Upper lobe of left lung (tissue), 4 donors: ENCODE measurements around the gene KRT33B.

Experiments
- EP300 ChIP-seq, 4 donors: sonication (generic); formaldehyde crosslinking; IDR thresholded peaks; one replicate each; pipeline ENCODE4 v1.5.1; 2017; ENCODE audit warnings: antibody characterized with exemption in 4 of 4, control low read depth in 2 of 4
- POLR2A ChIP-seq, 4 donors: fragments of 450-650 bp; IDR thresholded peaks; one replicate each; pipeline ENCODE4 v1.5.1; 2016 to 2017; ENCODE audit warnings: antibody characterized with exemption in 4 of 4, mild to moderate bottlenecking in 2 of 4
- POLR2AphosphoS5 ChIP-seq, 2 donors: sonication (generic); formaldehyde crosslinking; IDR thresholded peaks; one replicate each; pipeline ENCODE4 v1.5.1; 2017; ENCODE audit warnings: antibody characterized with exemption in 2 of 2
- TF ChIP-seq, protein P1 (sequence below), 6 experiments: fragments of 450-650 bp in 4 of 6; fragments of 200-600 bp in 2 of 6; sonication (generic) in 2 of 6; IDR thresholded peaks; one replicate each; pipeline ENCODE4 v1.5.1; 2016 to 2019; ENCODE audit warnings: antibody characterized with exemption in 6 of 6

DNA sequence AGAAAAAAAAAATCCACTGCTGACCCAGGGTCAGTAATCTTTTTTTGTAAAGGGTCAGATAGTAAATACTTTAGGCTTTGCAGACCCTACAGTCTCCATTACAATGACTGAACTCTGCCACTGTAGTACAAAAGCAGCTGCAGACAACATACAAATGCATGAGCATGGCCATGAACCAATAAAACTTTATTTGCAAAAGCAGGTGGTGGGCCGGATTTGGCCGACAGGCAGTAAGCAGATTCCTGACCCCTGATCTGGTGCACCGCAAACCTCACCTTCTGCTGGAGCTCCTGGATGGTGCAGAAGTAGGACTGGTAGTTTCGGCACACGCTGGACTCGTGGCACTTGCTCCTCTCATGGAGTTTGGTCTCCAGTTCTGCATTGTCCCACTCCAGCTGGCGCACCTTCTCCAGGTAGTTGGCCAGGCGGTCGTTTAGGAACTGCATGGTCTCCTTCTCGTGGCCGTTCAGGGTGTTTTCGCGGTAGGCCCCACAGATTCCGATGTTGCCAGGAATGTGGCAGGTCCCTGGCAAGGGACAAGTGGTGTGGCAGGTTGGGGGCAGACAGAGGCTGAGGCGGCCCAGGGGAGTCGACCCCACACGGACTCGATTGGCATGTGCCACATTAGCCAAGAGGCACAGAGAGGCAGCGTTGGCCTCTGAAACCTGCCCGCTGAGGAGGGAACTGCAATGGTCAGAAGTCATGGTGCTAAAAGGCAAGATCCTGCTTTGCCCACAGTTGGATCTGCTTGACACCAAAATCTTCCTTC is 41.6 kb upstream of the KRT33B start:
- TF ChIP-seq, protein P1, sequence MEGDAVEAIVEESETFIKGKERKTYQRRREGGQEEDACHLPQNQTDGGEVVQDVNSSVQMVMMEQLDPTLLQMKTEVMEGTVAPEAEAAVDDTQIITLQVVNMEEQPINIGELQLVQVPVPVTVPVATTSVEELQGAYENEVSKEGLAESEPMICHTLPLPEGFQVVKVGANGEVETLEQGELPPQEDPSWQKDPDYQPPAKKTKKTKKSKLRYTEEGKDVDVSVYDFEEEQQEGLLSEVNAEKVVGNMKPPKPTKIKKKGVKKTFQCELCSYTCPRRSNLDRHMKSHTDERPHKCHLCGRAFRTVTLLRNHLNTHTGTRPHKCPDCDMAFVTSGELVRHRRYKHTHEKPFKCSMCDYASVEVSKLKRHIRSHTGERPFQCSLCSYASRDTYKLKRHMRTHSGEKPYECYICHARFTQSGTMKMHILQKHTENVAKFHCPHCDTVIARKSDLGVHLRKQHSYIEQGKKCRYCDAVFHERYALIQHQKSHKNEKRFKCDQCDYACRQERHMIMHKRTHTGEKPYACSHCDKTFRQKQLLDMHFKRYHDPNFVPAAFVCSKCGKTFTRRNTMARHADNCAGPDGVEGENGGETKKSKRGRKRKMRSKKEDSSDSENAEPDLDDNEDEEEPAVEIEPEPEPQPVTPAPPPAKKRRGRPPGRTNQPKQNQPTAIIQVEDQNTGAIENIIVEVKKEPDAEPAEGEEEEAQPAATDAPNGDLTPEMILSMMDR (IDR thresholded peaks at IDR 0.05) = no peak
- TF ChIP-seq POLR2A (IDR thresholded peaks at IDR 0.05) = no peak
- TF ChIP-seq EP300 (IDR thresholded peaks at IDR 0.05) = no peak
- no peak for TF ChIP-seq POLR2AphosphoS5 (IDR thresholded peaks at IDR 0.05)
